ENCODE results near the gene CFAP97D1.
A peak's percentile ranks its signal among the peaks of the same experiment; 100 is the strongest.

Gene CFAP97D1

GRCh38 chr17:43814714-43815113 is 34.5 kb downstream of the CFAP97D1 start:
- H3K4me3 ChIP-seq (ENCODE audit: low read depth, low read length), result no peak overlapping the region
- H3K27ac ChIP-seq (ENCODE audit: extremely low read depth, low read depth, low read length), result no peak overlapping the region
- ChIA-PET CTCF (interaction anchor here (1.1 to 4.8 kb wide), 2 partner anchors 26 to 31 kb away, joined by 4 to 21 read pairs; partner anchors contain the start of gene CD300LG), POLR2A (no interaction called here)
- H3K36me3 ChIP-seq (ENCODE audit: control insufficient read depth in 2 of 2, insufficient read depth in 1 of 2, low read length in 2 of 2), result peaks cover 9 to 73% of the 10 kb centered on the region in 2 experiments; a peak in 2 of 3 replicates
- H3K9me3 ChIP-seq (ENCODE audit: control insufficient read depth, insufficient read depth, low read depth, low read length), result no peaks in the 10 kb centered on the region
- H3K4me1 ChIP-seq (ENCODE audit: control insufficient read depth, insufficient read depth, low read length), result no peaks in the 10 kb centered on the region
- no peak for TF ChIP-seq ZNF677 (tag by site-specific recombination; IDR thresholded peaks at IDR 0.05)
- peak; percentile 53; the same call in 1 of the 2 replicates for TF ChIP-seq SCRT2 (tag by site-specific recombination; IDR thresholded peaks at IDR 0.05)

- Histone ChIP-seq H3K4me3 (ENCODE audit: low read depth, low read length) (no peak overlapping the region), H3K9me3 (ENCODE audit: control insufficient read depth, insufficient read depth, low read depth, low read length) (no peaks in the 10 kb centered on the region), H3K4me1 (ENCODE audit: control insufficient read depth, insufficient read depth, low read length) (no peaks in the 10 kb centered on the region), H3K27ac (ENCODE audit: extremely low read depth, low read depth, low read length) (no peak overlapping the region), H3K36me3 (ENCODE audit: control insufficient read depth in 2 of 2, insufficient read depth in 1 of 2, low read length in 2 of 2) (peaks cover 11 to 73% of the 10 kb centered on the region in 2 experiments; a peak in 2 of 3 replicates)
- TF ChIP-seq, protein P1, sequence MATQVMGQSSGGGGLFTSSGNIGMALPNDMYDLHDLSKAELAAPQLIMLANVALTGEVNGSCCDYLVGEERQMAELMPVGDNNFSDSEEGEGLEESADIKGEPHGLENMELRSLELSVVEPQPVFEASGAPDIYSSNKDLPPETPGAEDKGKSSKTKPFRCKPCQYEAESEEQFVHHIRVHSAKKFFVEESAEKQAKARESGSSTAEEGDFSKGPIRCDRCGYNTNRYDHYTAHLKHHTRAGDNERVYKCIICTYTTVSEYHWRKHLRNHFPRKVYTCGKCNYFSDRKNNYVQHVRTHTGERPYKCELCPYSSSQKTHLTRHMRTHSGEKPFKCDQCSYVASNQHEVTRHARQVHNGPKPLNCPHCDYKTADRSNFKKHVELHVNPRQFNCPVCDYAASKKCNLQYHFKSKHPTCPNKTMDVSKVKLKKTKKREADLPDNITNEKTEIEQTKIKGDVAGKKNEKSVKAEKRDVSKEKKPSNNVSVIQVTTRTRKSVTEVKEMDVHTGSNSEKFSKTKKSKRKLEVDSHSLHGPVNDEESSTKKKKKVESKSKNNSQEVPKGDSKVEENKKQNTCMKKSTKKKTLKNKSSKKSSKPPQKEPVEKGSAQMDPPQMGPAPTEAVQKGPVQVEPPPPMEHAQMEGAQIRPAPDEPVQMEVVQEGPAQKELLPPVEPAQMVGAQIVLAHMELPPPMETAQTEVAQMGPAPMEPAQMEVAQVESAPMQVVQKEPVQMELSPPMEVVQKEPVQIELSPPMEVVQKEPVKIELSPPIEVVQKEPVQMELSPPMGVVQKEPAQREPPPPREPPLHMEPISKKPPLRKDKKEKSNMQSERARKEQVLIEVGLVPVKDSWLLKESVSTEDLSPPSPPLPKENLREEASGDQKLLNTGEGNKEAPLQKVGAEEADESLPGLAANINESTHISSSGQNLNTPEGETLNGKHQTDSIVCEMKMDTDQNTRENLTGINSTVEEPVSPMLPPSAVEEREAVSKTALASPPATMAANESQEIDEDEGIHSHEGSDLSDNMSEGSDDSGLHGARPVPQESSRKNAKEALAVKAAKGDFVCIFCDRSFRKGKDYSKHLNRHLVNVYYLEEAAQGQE (tag by site-specific recombination; IDR thresholded peaks at IDR 0.05), result no peak
- TF ChIP-seq, protein P2, sequence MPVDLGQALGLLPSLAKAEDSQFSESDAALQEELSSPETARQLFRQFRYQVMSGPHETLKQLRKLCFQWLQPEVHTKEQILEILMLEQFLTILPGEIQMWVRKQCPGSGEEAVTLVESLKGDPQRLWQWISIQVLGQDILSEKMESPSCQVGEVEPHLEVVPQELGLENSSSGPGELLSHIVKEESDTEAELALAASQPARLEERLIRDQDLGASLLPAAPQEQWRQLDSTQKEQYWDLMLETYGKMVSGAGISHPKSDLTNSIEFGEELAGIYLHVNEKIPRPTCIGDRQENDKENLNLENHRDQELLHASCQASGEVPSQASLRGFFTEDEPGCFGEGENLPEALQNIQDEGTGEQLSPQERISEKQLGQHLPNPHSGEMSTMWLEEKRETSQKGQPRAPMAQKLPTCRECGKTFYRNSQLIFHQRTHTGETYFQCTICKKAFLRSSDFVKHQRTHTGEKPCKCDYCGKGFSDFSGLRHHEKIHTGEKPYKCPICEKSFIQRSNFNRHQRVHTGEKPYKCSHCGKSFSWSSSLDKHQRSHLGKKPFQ (tag by site-specific recombination; IDR thresholded peaks at IDR 0.05), result 0 out of 2 replicates have a peak, but pooled peaks have one; percentile 50
- ChIA-PET POLR2A (interaction anchor here (1.5 kb wide), 2 partner anchors 8 to 38 kb away, joined by 3 to 5 read pairs; partner anchors contain the start of gene DUSP3), CTCF (interaction anchor here (1.0 to 4.8 kb wide), 4 partner anchors 29 to 64 kb away, joined by 3 to 21 read pairs (median 6); partner anchors contain the start of gene CD300LG)
Measured at GRCh38 chr17:43816336-43817320, 36.4 kb downstream of the CFAP97D1 start.

GRCh38 chr17:43817826-43818225 is 37.6 kb downstream of the CFAP97D1 start:
- POLR2A ChIA-PET, result interaction anchor here (0.6 to 1.5 kb wide), 5 partner anchors 8 to 183 kb away, joined by 3 to 7 read pairs (median 4); no protein-coding TSS in a partner anchor
- Histone ChIP-seq H3K4me3 (ENCODE audit: low read depth, low read length) (no peak overlapping the region), H3K27ac (ENCODE audit: extremely low read depth, low read depth, low read length) (no peak overlapping the region), H3K9me3 (ENCODE audit: control insufficient read depth, insufficient read depth, low read depth, low read length) (no peaks in the 10 kb centered on the region), H3K4me1 (ENCODE audit: control insufficient read depth, insufficient read depth, low read length) (no peaks in the 10 kb centered on the region), H3K36me3 (ENCODE audit: control insufficient read depth in 2 of 2, insufficient read depth in 1 of 2, low read length in 2 of 2) (peaks cover 11 to 76% of the 10 kb centered on the region in 2 experiments; a peak in 2 of 3 replicates)
- TF ChIP-seq, protein P3, sequence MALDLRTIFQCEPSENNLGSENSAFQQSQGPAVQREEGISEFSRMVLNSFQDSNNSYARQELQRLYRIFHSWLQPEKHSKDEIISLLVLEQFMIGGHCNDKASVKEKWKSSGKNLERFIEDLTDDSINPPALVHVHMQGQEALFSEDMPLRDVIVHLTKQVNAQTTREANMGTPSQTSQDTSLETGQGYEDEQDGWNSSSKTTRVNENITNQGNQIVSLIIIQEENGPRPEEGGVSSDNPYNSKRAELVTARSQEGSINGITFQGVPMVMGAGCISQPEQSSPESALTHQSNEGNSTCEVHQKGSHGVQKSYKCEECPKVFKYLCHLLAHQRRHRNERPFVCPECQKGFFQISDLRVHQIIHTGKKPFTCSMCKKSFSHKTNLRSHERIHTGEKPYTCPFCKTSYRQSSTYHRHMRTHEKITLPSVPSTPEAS (tag by site-specific recombination; IDR thresholded peaks at IDR 0.05), result no peak
- no peak for TF ChIP-seq ZFP37 (tag by site-specific recombination; IDR thresholded peaks at IDR 0.05)
- TF ChIP-seq ZNF610 (tag by site-specific recombination; IDR thresholded peaks at IDR 0.05; ENCODE audit: borderline replicate concordance), result no peak
- no peak for TF ChIP-seq ZNF223 (tag by site-specific recombination; IDR thresholded peaks at IDR 0.05)
- no peak for TF ChIP-seq KLF7 (tag by site-specific recombination; IDR thresholded peaks at IDR 0.05; ENCODE audit: borderline replicate concordance)
- TF ChIP-seq ZNF324 (tag by site-specific recombination; IDR thresholded peaks at IDR 0.05), result no peak
- no peak for TF ChIP-seq HOXA7 (CRISPR knock-in tag; IDR thresholded peaks at IDR 0.05; ENCODE audit: borderline replicate concordance)
- TF ChIP-seq, protein P4, sequence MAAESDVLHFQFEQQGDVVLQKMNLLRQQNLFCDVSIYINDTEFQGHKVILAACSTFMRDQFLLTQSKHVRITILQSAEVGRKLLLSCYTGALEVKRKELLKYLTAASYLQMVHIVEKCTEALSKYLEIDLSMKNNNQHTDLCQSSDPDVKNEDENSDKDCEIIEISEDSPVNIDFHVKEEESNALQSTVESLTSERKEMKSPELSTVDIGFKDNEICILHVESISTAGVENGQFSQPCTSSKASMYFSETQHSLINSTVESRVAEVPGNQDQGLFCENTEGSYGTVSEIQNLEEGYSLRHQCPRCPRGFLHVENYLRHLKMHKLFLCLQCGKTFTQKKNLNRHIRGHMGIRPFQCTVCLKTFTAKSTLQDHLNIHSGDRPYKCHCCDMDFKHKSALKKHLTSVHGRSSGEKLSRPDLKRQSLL (tag by site-specific recombination; IDR thresholded peaks at IDR 0.05), result no peak
- CTCF ChIA-PET, result interaction anchor here (0.6 to 4.8 kb wide), 6 partner anchors 9 to 62 kb away, joined by 3 to 21 read pairs (median 6); partner anchors contain the start of gene CD300LG

Measured in HEK293 (cell line).